ENCODE measurements around the gene HOXD4. TPM values are rescaled to one million over a fixed set of nuclear protein-coding genes. Genes with fewer than 3 reads are reported as not detected.

The HOXD4 gene
- total RNA-seq, 1 experiment from 2014 or later = 0.26 TPM

DNA sequence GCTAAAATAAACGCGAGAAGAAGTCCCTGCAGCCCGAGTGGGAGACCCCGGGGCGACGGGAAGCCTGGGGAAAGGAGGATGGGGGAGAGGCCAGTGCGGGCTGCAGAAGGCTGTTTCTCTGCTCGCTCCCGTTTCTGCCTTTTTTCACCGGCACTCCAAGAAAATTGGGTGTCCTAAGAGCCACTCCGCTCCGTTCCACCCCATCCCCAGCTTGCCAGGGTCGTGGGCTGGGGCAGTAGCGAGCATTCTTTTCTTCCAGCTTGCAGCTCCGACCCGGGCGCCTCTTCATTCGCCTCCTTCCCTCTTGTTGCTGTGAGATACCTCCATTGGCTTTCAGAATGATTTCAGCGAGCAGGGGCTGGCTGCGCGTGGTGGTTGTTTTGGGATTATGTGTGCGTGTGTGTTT, 6.8 kb downstream of the HOXD4 start:
- Histone ChIP-seq H3K4me3 (no peak overlapping the region), H3K36me3 (no peaks in the 10 kb centered on the region), H3K9me3 (no peaks in the 10 kb centered on the region; the same call in 1 of the 2 replicates), H3K27me3 (no peaks in the 10 kb centered on the region)
- DNase-seq = no peak

DNA sequence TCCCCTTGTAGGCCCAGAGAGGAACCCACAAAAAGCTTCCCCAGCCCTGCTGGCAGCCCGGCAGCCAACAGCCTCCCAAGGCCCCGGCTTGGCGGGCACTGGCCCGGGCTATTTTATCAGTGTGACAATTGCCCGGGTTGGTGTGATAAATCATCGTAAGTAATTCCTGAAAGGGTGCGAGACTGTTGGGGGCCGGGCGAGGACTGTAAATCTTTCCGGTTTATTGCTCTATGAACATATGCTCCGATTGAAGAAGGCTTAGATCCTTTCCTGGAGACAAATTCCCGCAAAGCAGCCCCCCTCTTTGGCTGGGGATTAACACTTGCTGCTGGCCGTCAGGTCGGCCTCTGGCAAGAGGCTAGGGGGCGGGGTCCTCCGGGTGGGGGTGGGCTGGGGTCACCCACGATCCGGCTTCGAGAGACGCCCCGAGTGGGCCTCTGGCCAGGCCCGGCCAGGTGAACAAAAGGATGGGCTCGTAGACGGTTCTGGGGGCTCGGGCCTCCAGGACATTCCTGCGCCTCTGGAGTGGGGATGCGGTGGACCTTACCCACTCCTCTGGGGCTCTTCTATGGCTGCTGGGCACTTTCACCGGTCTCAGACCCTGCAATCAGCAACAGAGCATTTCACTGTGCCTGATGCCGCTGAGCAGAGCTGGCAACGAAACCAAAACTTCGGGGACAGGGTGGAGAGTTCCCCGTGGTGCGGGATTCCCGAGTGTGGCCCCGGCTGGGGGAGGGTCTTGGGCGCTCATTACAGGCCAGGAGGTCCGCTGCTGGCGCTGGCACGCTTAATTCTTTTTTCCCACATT, 7.7 kb downstream of the HOXD4 start:
- no peaks in the 10 kb centered on the region for H3K27me3 ChIP-seq

DNA sequence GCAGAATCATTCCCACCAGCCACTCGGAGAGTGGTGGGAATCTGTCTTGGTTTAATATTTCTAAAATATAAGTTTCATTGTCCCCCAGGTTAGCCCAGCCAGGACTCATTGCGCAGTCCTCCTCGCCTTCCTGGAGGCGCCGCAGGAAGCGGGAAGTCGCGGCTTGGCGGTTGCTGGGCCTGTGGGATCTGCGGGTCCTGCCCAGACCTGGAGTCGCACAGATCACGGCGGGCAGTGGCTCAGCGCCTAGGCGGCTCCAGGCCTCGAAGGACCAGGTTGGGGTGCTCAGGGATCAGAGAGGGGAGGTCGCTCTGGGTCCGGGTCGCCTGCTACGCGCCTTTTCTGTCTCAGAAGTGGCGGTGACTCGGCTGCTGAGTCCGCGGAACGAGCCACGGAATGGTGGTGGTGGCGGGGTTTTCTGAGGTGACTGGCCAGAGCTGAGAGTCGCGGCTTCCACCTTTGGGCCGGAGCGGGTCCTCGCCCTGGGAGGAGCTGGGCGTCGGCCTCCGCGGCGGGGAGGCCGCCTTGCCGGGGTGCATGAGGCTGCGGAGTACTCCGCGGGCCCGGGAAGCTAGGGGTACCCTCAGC, 8.4 kb downstream of the HOXD4 start:
- H3K4me3 ChIP-seq = no peak overlapping the region
- H3K36me3 ChIP-seq = no peaks in the 10 kb centered on the region
- no peaks in the 10 kb centered on the region for H3K27me3 ChIP-seq
- no peaks in the 10 kb centered on the region; the same call in 1 of the 2 replicates for H3K9me3 ChIP-seq
- DNase-seq = no peak

More for the DNA sequence above, 7.7 kb downstream of the HOXD4 start:
- no peak for DNase-seq
- H3K4me3 ChIP-seq = no peak overlapping the region
- H3K9me3 ChIP-seq = no peaks in the 10 kb centered on the region; the same call in 1 of the 2 replicates
- H3K36me3 ChIP-seq = no peaks in the 10 kb centered on the region

DNA sequence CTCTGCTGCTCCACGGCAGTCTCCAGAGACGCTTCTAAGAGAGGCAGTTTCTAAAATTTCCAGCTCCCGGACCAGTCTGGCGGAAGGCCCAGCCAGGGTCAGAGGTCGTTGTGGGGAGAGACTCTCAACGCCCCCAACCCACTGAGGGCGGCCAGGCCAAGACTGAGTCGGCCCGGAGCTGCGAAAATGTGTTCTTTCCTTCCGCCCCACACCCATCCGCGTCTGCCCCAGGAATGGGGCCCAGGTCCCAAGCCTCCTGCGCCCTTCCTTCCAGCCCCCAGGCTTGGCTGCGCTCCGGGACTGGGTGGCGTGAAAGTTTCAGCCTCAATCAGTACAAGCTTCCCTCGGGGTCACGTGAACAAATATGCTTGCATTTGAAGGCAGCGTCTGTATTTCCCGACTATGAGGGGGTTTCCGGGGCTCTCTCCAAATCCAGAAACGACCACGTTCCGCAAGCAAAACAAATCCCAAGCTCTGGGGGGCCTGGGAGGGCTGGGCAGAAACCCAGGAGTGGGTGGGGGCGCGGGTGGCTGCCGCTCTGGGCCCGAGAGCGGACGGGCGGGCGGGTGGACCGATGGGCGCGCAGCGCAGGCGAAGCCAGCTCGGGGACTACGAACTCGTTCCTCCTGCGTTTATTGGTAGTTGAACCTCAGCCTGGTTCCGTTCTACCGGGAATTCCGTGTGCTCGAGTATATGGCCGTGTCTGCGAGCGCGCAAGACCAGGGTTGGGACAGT, 9.1 kb downstream of the HOXD4 start:
- Histone ChIP-seq H3K4me3 (no peak overlapping the region), H3K9me3 (no peaks in the 10 kb centered on the region), H3K36me3 (no peaks in the 10 kb centered on the region), H3K27me3 (no peaks in the 10 kb centered on the region)
- no peak for DNase-seq

DNA sequence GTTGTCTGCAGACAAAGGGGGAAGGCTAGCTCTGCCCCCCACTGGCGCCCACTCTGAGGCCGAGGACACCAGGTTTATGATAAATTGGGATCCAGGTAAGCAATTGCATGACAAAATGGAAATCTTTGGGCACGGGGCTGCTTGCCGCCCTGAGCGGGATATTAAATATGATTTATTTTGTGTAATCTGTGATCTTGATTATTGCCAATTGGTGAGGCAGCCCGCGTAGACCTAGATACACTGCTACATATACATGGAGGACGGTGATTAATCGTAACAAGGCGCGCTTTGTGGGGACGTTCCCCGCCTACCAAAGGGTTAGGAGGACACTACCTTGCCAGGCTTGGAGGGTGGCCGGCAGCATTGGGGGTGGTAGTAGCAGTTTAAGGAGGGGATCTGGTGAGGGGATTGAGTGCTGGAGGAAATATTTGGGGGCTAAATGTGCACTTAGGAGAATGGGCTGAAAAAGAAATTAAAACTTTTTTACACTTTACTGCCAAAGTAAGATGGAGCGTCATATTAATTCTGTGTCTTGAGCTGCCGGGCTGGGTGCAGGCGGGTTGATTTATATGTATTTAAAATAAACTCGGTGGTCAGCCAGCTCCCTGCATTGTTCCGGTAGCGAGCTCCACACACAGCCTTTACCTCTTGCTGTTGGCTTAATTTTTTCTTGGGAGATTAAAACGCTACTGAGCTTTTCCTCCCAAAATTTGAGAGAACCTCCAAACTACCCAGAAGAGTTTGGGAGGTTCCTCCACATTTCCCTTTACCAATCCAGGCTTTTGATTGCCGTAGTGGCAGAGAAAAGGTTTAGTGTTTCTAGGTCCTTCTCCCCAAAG, 9.9 kb downstream of the HOXD4 start:
- DNase-seq = no peak
- H3K9me3 ChIP-seq = no peaks in the 10 kb centered on the region
- no peak overlapping the region for H3K4me3 ChIP-seq
- no peaks in the 10 kb centered on the region for H3K36me3 ChIP-seq
- H3K27me3 ChIP-seq = no peaks in the 10 kb centered on the region

DNA sequence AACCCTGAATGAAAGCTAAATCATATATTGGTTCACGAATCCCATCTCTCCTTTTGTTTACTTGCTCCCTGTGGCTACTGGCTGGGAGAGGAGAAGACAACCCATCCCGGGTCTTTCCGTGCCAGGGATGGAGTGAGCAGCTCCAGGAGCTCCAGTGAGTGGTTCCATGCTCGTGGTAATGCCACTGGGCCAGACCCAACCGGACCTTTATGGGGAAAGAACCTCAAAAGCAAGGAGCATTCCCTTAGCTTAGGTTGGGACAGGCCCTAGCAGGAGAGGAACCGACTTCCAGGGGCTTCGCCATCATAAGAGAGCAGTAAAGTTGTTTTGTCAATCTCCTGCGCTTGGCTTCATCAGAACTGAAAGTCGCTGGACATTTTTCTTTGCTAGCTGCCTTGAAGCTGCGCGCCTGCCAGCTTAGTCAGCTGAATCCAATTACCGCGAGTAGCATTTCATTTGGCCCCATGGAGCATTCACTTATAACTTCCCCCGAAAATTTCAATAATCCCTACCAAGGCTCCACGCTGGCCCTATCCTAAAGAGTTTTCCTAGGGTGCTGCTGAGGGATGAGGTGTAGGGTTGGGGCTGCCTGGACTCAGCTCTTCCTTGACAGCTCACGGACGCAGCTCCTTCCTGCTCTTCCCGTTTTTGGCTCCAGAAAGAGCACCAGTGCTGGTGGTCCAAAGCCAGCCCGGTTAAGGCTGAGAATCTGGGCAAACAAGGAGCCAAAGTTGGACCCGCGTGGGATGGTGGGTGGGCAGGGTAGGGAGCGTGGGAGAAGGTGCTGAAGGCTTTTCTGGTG, 10.7 kb downstream of the HOXD4 start:
- Histone ChIP-seq H3K27me3 (no peaks in the 10 kb centered on the region), H3K4me3 (peak overlapping the region; percentile 11; the same call in 1 of the 2 replicates), H3K36me3 (no peaks in the 10 kb centered on the region), H3K9me3 (no peaks in the 10 kb centered on the region)
- DNase-seq = peak; percentile 25

DNA sequence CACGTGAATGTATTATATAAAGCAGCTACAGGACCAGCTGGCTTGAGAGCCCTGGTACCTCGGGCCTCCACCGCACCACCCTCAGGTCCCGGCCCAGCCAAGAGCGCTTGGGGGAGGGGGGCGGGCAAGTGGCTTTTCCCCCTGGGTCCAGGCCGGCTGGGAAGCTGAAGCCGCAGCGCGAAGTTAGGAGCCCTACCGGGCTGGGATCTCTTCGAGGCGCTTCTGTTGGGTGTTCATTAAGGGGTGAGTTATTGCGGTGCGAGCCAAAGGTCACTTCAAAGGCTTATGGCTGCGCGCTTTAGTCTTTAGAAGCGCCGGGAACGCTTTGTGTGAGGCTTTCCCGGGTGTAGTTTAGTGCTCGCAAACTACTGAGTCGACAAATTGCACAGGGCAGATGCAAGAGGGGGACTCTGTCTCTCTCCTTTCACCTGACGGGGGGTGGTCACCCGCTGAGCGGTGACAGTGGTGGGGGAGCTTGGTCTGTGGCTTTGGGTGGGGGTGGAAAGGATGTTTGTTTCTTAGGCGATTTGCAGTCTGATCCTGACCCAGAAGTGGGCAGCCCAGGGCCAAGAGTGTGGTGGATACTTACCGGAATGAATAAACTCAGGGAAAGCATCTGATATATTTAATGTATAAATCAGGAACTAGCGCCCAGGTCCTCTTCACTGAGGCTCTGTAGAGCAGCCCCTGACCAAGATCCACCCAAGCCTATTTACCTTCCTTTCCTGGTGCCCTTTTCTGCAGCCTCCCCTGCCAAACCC, 11.7 kb downstream of the HOXD4 start:
- DNase-seq = no peak
- no peak overlapping the region for H3K4me3 ChIP-seq
- H3K27me3 ChIP-seq = no peaks in the 10 kb centered on the region
- H3K36me3 ChIP-seq = no peaks in the 10 kb centered on the region
- no peaks in the 10 kb centered on the region for H3K9me3 ChIP-seq

DNA sequence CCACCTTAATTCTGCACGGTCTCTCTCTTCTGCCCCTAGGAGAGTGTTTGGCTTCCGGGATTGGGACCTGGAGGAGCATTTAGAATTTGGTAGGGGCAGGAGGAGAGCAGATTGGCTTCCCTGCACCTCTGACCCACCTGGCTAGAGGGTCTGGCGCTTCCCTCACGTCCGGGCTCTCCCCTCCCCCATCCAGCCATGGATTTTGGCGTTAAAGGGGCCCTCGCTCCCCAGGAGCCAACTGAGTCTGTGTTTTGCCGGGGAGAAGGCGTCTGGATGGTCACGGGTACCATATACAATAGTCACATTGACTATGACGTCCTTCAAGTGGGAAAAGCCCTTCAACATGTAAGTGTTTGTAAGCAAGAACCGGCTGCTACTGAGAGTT, 12.3 kb downstream of the HOXD4 start:
- no peak overlapping the region for H3K4me3 ChIP-seq
- H3K9me3 ChIP-seq = no peaks in the 10 kb centered on the region
- H3K36me3 ChIP-seq = no peaks in the 10 kb centered on the region
- no peak for DNase-seq
- H3K27me3 ChIP-seq = no peaks in the 10 kb centered on the region

DNA sequence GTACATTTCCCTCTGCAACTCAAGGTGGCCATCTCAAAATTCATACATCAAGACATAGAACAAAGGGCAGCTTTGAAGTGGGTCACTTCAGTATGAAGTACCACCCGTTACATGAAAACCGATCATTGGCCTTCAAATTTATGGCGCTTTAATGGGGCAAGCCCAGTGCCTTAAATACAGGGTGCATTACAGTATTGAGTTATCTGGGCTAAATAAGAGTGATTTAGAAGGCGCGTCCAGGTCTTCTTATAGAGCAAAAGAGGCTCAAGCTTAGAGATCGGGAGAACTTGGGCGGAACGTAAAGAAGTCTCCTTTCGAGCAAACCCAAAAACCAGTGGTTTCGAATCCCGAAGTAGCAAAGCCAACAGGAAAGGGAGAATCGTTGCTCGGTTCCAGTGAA, 12.9 kb downstream of the HOXD4 start:
- H3K36me3 ChIP-seq = no peaks in the 10 kb centered on the region
- no peaks in the 10 kb centered on the region for H3K27me3 ChIP-seq
- H3K4me3 ChIP-seq = no peak overlapping the region
- no peaks in the 10 kb centered on the region for H3K9me3 ChIP-seq
- no peak for DNase-seq

DNA sequence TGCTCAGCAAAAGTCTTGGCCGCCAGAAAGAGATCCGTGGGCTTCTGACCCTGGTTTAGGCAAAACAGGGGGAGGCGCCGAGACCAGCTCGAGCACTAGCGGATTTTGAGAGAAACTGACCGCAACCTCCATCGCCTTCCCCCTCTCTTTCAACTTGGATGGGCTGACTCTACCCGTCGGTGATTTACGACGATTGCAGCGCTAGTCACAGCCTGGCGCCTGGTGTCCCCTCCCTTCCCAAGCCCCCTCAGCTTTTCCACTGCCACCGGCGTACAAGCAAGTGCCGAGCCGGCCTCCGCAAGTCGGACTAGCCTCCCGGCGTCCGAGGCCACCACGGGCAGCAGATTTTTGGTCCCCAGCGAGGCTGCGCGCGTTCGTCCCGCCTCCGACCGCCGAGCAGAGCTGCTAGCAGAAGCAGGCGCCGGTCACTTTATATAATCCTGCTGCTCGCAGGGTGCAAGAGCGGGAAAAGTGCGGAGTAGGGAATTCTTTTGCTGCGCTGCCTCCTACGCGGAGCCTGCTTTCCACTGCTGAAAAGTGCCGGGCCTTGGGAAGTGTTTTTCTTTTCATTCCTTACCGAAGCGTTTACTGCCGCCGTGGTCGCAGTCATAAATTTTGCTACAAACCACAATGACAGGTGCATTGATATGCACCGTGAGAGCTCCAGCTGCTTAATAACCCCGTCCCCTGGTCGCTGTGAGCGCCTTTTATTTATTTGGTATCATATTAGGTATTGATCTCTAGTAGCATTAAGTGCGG, 13.4 kb downstream of the HOXD4 start:
- no peak overlapping the region for H3K4me3 ChIP-seq

DNA sequence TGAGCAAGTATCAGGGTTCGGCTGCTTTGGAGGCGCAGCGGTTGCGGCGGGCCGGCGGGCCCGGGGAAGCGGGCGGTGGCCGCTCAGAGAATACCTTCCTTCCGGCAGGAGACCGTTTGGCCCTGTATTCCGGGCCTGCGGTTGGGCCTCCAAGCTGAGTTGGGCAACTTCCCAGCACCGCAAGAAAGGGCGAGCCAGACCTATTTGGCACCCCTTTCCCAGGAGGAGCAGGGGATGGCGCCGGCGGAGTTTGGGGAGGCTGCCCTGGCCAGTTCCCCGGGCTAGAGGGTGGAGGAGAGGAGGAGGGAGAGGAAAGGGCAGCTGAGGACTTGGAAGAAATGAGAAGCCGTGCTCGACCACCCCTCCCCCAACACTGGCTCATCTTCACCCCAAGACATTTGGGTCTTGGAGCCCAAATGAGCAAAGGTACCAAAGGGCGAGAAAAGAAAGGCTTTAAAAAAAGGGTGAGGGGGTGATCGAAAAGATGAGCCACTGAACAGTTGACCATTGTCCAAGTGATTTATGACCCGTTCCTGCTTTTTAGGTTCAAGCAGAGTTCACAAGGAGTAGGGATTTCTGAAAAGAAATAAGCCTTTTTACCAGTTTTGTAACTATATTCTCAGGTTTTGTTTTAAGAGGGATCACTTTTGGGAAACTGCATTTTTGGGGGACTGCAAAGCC, 14.2 kb downstream of the HOXD4 start:
- no peak for DNase-seq

More for the DNA sequence above, 13.4 kb downstream of the HOXD4 start:
- Histone ChIP-seq H3K9me3 (no peaks in the 10 kb centered on the region), H3K36me3 (no peaks in the 10 kb centered on the region), H3K27me3 (no peaks in the 10 kb centered on the region)
- DNase-seq = no peak

DNA sequence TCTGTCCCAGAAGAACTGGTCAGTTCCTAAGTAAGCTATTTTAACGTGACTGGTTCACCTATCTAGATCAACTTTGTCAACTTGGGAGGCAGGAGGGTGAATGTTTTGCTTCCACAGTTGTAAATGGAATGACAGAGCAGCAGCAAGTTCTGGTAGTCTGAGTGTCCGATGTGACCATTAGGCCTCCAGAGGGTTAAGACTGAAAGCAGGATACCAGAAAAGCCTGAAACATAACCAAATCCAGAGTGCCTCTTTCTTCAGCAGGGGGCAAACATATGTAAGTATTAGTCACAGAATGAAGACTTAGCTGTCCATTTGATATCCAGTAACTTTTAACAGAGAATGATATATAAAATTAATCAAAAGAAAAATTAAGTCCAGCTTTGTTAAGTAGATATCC, 14.9 kb downstream of the HOXD4 start:
- H3K27me3 ChIP-seq = no peaks in the 10 kb centered on the region

More for the DNA sequence above, 14.2 kb downstream of the HOXD4 start:
- H3K27me3 ChIP-seq = no peaks in the 10 kb centered on the region
- no peaks in the 10 kb centered on the region for H3K36me3 ChIP-seq
- H3K4me3 ChIP-seq = no peak overlapping the region
- H3K9me3 ChIP-seq = no peaks in the 10 kb centered on the region

DNA sequence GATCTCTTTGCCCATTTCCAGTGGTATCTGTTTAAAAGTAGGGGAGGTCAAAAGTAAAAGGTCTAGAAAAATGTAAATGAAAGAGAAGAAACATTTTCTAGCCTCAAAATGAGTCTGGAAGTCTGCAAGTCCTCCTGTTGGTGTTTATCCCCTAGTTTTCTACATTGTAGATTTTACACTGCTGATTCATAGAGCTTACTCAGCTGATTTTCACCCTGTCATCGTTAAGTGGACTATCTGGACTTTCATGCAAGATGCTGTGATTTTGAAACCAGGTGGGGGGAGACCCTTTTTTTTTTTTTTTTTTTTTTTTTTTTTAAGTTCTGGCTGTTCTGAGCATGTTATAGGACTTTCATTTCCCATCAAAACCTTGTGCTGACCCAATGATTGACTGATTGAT, 16.0 kb downstream of the HOXD4 start:
- Histone ChIP-seq H3K36me3 (no peaks in the 10 kb centered on the region), H3K9me3 (no peaks in the 10 kb centered on the region), H3K4me3 (no peak overlapping the region), H3K27me3 (no peaks in the 10 kb centered on the region)
- no peak for DNase-seq

More for the DNA sequence above, 14.9 kb downstream of the HOXD4 start:
- Histone ChIP-seq H3K4me3 (no peak overlapping the region), H3K9me3 (no peaks in the 10 kb centered on the region), H3K36me3 (no peaks in the 10 kb centered on the region)
- no peak for DNase-seq

DNA sequence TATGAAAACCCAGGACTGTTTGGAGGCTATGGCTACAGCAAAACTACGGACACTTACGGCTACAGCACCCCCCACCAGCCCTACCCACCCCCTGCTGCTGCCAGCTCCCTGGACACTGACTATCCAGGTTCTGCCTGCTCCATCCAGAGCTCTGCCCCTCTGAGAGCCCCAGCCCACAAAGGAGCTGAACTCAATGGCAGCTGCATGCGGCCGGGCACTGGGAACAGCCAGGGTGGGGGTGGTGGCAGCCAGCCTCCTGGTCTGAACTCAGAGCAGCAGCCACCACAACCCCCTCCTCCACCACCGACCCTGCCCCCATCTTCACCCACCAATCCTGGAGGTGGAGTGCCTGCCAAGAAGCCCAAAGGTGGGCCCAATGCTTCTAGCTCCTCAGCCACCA, 17.8 kb downstream of the HOXD4 start:
- Histone ChIP-seq H3K4me3 (no peak overlapping the region), H3K27me3 (no peaks in the 10 kb centered on the region), H3K36me3 (no peaks in the 10 kb centered on the region), H3K9me3 (no peaks in the 10 kb centered on the region)
- DNase-seq = no peak

Measured in MG63 (cell line).